Mesothelial cell of epicardium (in vitro differentiated cells): Measurements from ENCODE around the gene MYL10. TPM values are rescaled to one million over a fixed set of nuclear protein-coding genes. Genes with fewer than 3 reads are reported as not detected.

ENCODE experiments used
- DNase-seq, 2 experiments: peaks; one replicate each; pipeline ENCODE4 v3.0.0; 2021; ENCODE audit warnings: low spot score in 2 of 2; ENCODE audit not compliant: unreplicated experiment in 2 of 2
- H3K27ac Mint-ChIP-seq: 2 replicates; pipeline ENCODE4 v1.8.0; 2021; ENCODE audit warnings: mixed read lengths
- H3K27me3 Mint-ChIP-seq: 2 replicates; pipeline ENCODE4 v1.8.0; 2021; ENCODE audit warnings: low read depth, mixed read lengths
- H3K36me3 Mint-ChIP-seq: 2 replicates; pipeline ENCODE4 v1.8.0; 2021; ENCODE audit warnings: mixed read lengths
- H3K4me1 Mint-ChIP-seq: 2 replicates; pipeline ENCODE4 v1.8.0; 2021; ENCODE audit warnings: mixed read lengths
- H3K4me3 Mint-ChIP-seq: 2 replicates; pipeline ENCODE4 v1.8.0; 2021; ENCODE audit warnings: mild to moderate bottlenecking, moderate library complexity, mixed read lengths
- H3K9me3 Mint-ChIP-seq: 2 replicates; pipeline ENCODE4 v1.8.0; 2021; ENCODE audit warnings: mixed read lengths
- CTCF ChIP-seq: fragments of 200-600 bp; sonication (generic); IDR thresholded peaks from one replicate; pipeline ENCODE4 v1.5.0; 2021; ENCODE audit warnings: antibody characterized with exemption; ENCODE audit not compliant: unreplicated experiment
- total RNA-seq: library from RNA; stranded (reverse); gene quantifications from 3 replicates; pipeline ENCODE4 v1.2.1, GENCODE V29; 2021

The MYL10 gene
- total RNA-seq, 1 donor from 2014 or later: not detected

GRCh38 chr7:101563943-101564777, 64.9 kb downstream of the MYL10 start:
- H3K4me3 Mint-ChIP-seq: no peak overlapping the region
- peaks cover 6% of the 10 kb centered on the region for H3K4me1 Mint-ChIP-seq
- DNase-seq: no peak
- H3K27me3 Mint-ChIP-seq: peaks cover 15% of the 10 kb centered on the region
- peaks cover 8% of the 10 kb centered on the region for H3K9me3 Mint-ChIP-seq
- no peak overlapping the region for H3K27ac Mint-ChIP-seq
- no peak for TF ChIP-seq CTCF
- no peaks in the 10 kb centered on the region for H3K36me3 Mint-ChIP-seq

Other genes starting within 250 kb of the MYL10 start
- 152 to 158 TPM (median 152 TPM) in 3 replicates for gene CUX1, start 188.3 kb upstream of the MYL10 start, total RNA-seq